ENCODE data around the gene ARID2. TPM values are rescaled to one million over a fixed set of nuclear protein-coding genes. Genes with fewer than 3 reads are reported as not detected.

Gene ARID2
- total and polyA plus RNA-seq, 2 donors (not counting 1 experiment from before 2014, with no cell fraction given): 5.0 to 49.2 TPM

- no peak overlapping the region for H2AFZ ChIP-seq (ENCODE audit: insufficient read depth, low read depth, low read length, poor library complexity, severe bottlenecking)
- TF ChIP-seq, protein P1, sequence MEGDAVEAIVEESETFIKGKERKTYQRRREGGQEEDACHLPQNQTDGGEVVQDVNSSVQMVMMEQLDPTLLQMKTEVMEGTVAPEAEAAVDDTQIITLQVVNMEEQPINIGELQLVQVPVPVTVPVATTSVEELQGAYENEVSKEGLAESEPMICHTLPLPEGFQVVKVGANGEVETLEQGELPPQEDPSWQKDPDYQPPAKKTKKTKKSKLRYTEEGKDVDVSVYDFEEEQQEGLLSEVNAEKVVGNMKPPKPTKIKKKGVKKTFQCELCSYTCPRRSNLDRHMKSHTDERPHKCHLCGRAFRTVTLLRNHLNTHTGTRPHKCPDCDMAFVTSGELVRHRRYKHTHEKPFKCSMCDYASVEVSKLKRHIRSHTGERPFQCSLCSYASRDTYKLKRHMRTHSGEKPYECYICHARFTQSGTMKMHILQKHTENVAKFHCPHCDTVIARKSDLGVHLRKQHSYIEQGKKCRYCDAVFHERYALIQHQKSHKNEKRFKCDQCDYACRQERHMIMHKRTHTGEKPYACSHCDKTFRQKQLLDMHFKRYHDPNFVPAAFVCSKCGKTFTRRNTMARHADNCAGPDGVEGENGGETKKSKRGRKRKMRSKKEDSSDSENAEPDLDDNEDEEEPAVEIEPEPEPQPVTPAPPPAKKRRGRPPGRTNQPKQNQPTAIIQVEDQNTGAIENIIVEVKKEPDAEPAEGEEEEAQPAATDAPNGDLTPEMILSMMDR (IDR thresholded peaks at IDR 0.05): no peak
- TF ChIP-seq EZH2 (IDR thresholded peaks at IDR 0.05; ENCODE audit: borderline replicate concordance, insufficient read depth, low read depth, low read length, poor library complexity, severe bottlenecking): no peak
- H4K20me1 ChIP-seq (ENCODE audit: control insufficient read depth, insufficient read depth, low read length, poor library complexity, severe bottlenecking): no peaks in the 10 kb centered on the region
- no CpG with 5 or more reads among the region's 1 CpG for WGBS (ENCODE audit: insufficient coverage)
- H3K4me3 ChIP-seq (ENCODE audit: control extremely low read depth in 1 of 5, extremely low read depth in 1 of 5, insufficient read depth in 1 of 5, low read depth in 2 of 5, low read length in 4 of 5): no peak overlapping the region
- ATAC-seq (ENCODE audit: low read depth) (no peak), DNase-seq (no peak)
- Mint-ChIP-seq H3K27me3 (no peaks in the 10 kb centered on the region), H3K4me3 (no peak overlapping the region), H3K27ac (no peak overlapping the region), H3K4me1 (peaks cover 3% of the 10 kb centered on the region), H3K9me3 (ENCODE audit: insufficient read depth) (no peaks in the 10 kb centered on the region)
- H3K4me2 ChIP-seq (replicated peaks; ENCODE audit: low read depth, low read length, poor library complexity, severe bottlenecking): no peak overlapping the region
- ChIA-PET POLR2A (no interaction called here), CTCF (no interaction called here)
- no peak overlapping the region for H3K9ac ChIP-seq (ENCODE audit: low read length)
- H3K9me3 ChIP-seq (ENCODE audit: control extremely low read depth in 1 of 3, control insufficient read depth in 2 of 3, insufficient read depth in 1 of 3, low read length in 2 of 3): peaks cover 0 to 1% (median 0%) of the 10 kb centered on the region in 3 donors
- H3K27ac ChIP-seq (ENCODE audit: low read length in 2 of 2): no peak overlapping the region
- no peaks in the 10 kb centered on the region for H3K79me2 ChIP-seq (ENCODE audit: control insufficient read depth, insufficient read depth, low read length)
- H3K27me3 ChIP-seq (replicated peaks in 1 of 4; ENCODE audit: control extremely low read depth in 1 of 4, control insufficient read depth in 3 of 4, insufficient read depth in 4 of 4, low read length in 3 of 4): no peaks in the 10 kb centered on the region
- H3K4me1 ChIP-seq (ENCODE audit: control insufficient read depth in 2 of 2, insufficient read depth in 2 of 2, low read length in 2 of 2): no peaks in the 10 kb centered on the region
- peaks cover 0 to 16% of the 10 kb centered on the region in 2 experiments for H3K36me3 ChIP-seq (replicated peaks in 1 of 2; ENCODE audit: control extremely low read depth in 1 of 2, control insufficient read depth in 1 of 2, extremely low read depth in 1 of 2, insufficient read depth in 2 of 2, low read length in 1 of 2)
- intact Hi-C loops (cut with micrococcal nuclease): no loop called here
Observed at GRCh38 chr12:45866299-45866698, 136.8 kb downstream of the ARID2 start.

GRCh38 chr12:45872446-45872845 is 142.9 kb downstream of the ARID2 start:
- whole genome bisulfite sequencing (ENCODE audit: insufficient coverage): 14% methylated on average over 1 of the region's 7 CpGs
- H3K36me3 ChIP-seq (replicated peaks in 1 of 2; ENCODE audit: control extremely low read depth in 1 of 2, control insufficient read depth in 1 of 2, extremely low read depth in 1 of 2, insufficient read depth in 2 of 2, low read length in 1 of 2): peaks cover 12 to 34% of the 10 kb centered on the region in 2 experiments

More at GRCh38 chr12:45872446-45872845, 142.9 kb downstream of the ARID2 start:
- Histone ChIP-seq H3K27ac (ENCODE audit: low read length in 2 of 2) (no peak overlapping the region), H3K4me1 (ENCODE audit: control insufficient read depth in 2 of 2, insufficient read depth in 2 of 2, low read length in 2 of 2) (no peaks in the 10 kb centered on the region), H3K27me3 (replicated peaks in 1 of 4; ENCODE audit: control extremely low read depth in 1 of 4, control insufficient read depth in 3 of 4, insufficient read depth in 4 of 4, low read length in 3 of 4) (no peaks in the 10 kb centered on the region), H3K4me3 (ENCODE audit: control extremely low read depth in 1 of 5, extremely low read depth in 1 of 5, insufficient read depth in 1 of 5, low read depth in 2 of 5, low read length in 4 of 5) (no peak overlapping the region), H2AFZ (ENCODE audit: insufficient read depth, low read depth, low read length, poor library complexity, severe bottlenecking) (no peak overlapping the region), H3K9me3 (ENCODE audit: control extremely low read depth in 1 of 3, control insufficient read depth in 2 of 3, insufficient read depth in 1 of 3, low read length in 2 of 3) (peaks cover 0 to 2% (median 0%) of the 10 kb centered on the region in 3 donors), H3K9ac (ENCODE audit: low read length) (no peak overlapping the region), H4K20me1 (ENCODE audit: control insufficient read depth, insufficient read depth, low read length, poor library complexity, severe bottlenecking) (no peaks in the 10 kb centered on the region), H3K79me2 (ENCODE audit: control insufficient read depth, insufficient read depth, low read length) (no peaks in the 10 kb centered on the region), H3K4me2 (replicated peaks; ENCODE audit: low read depth, low read length, poor library complexity, severe bottlenecking) (no peak overlapping the region)
- ChIA-PET CTCF (interaction anchor here (1.3 to 1.9 kb wide), 2 partner anchors 16 to 329 kb away, joined by 5 to 6 read pairs; no protein-coding TSS in a partner anchor), POLR2A (no interaction called here)
- Mint-ChIP-seq H3K4me3 (no peak overlapping the region), H3K27me3 (no peaks in the 10 kb centered on the region), H3K4me1 (peaks cover 15% of the 10 kb centered on the region), H3K27ac (no peak overlapping the region), H3K9me3 (ENCODE audit: insufficient read depth) (no peaks in the 10 kb centered on the region)
- intact Hi-C loops (cut with micrococcal nuclease): no loop called here
- ATAC-seq (ENCODE audit: low read depth): no peak
- no peak for TF ChIP-seq EZH2 (IDR thresholded peaks at IDR 0.05; ENCODE audit: borderline replicate concordance, insufficient read depth, low read depth, low read length, poor library complexity, severe bottlenecking)
- TF ChIP-seq, protein P1 (IDR thresholded peaks at IDR 0.05): no peak
- no peak for DNase-seq

Data from B cell (primary cell).